ENCODE results near the gene ZGPAT. TPM values are rescaled to one million over a fixed set of nuclear protein-coding genes. Genes with fewer than 3 reads are reported as not detected.
A peak's percentile ranks its signal among the peaks of the same experiment; 100 is the strongest.

Gene ZGPAT
- total and polyA plus RNA-seq, 9 of the 15 experiments (the other 6 are each of a cell fraction or from before 2014, with no cell fraction given) = 0.14 to 26.6 (median 7.4) TPM

DNA sequence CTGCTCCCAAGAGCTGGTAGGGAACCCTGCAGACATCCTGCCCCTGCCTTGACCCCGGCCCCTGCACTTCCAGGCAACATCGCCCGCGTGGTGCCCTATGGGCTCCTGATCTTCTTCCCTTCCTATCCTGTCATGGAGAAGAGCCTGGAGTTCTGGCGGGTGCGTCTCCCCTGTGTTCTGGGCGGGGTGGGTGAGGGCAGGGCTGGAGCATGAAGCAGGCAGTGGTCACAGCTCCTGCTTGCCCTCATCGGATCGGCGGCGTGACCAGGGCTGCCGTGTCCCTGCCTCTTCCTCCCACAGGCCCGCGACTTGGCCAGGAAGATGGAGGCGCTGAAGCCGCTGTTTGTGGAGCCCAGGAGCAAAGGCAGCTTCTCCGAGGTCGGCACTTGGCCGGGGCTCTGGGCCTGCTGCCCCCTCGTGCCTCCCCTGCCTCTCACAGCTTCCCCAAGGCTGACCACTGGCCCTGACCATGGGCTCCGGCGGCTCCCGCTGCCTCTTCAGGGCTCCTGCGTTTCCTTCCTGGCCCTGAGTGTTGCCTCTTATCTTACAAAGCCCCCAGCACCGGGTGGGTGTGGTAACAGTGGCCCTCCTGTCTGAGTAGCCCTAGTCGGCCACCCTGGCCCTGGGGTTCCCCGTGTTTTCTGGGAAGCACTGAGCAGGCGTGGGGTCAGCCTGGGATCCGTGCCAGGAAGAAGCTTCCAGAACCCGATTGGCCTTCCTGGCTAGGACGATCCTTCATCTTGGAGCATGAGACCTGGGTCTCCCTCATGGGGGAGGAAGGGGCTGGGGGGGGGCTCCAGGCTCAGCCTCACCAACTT is 19.4 kb upstream of the ZGPAT start:
- peaks cover 9 to 67% of the 10 kb centered on the region in 2 experiments for H3K4me1 ChIP-seq (replicated peaks in 1 of 2; ENCODE audit: control insufficient read depth in 2 of 2, insufficient read depth in 2 of 2, low read length in 2 of 2)
- TF ChIP-seq ZNF140 (CRISPR knock-in tag; IDR thresholded peaks at IDR 0.05) (no peak), SAP30 (IDR thresholded peaks at IDR 0.05; ENCODE audit: borderline replicate concordance, insufficient read depth, low read depth, low read length, poor library complexity, severe bottlenecking) (no peak), POLR2G (IDR thresholded peaks at IDR 0.05; ENCODE audit: low read depth, low read length) (peak; percentile 9), SRSF3 (IDR thresholded peaks at IDR 0.05; ENCODE audit: insufficient read depth, low read length) (no peak), SIN3A (IDR thresholded peaks at IDR 0.05; ENCODE audit: borderline replicate concordance in 2 of 2, control insufficient read depth in 1 of 2, low read depth in 2 of 2, low read length in 2 of 2) (no peak), YBX1 (IDR thresholded peaks at IDR 0.05) (no peak), HDGF (IDR thresholded peaks at IDR 0.05) (no peak), RBFOX2 (IDR thresholded peaks at IDR 0.05; ENCODE audit: low read depth, low read length) (0 out of 2 replicates have a peak, but pooled peaks have one; percentile 12), ZNF717 (CRISPR knock-in tag; IDR thresholded peaks at IDR 0.05) (no peak), HNRNPK (IDR thresholded peaks at IDR 0.05; ENCODE audit: low read depth, low read length, poor library complexity, severe bottlenecking) (no peak), POLR2A (conservative IDR thresholded peaks at IDR 0.05) (no peak), SETDB1 (IDR thresholded peaks at IDR 0.05; ENCODE audit: low read length) (no peak), NCOA1 (IDR thresholded peaks at IDR 0.05; ENCODE audit: low read depth) (no peak), PHF8 (IDR thresholded peaks at IDR 0.05; ENCODE audit: borderline replicate concordance, low read length) (no peak)
- TF ChIP-seq, protein P1, sequence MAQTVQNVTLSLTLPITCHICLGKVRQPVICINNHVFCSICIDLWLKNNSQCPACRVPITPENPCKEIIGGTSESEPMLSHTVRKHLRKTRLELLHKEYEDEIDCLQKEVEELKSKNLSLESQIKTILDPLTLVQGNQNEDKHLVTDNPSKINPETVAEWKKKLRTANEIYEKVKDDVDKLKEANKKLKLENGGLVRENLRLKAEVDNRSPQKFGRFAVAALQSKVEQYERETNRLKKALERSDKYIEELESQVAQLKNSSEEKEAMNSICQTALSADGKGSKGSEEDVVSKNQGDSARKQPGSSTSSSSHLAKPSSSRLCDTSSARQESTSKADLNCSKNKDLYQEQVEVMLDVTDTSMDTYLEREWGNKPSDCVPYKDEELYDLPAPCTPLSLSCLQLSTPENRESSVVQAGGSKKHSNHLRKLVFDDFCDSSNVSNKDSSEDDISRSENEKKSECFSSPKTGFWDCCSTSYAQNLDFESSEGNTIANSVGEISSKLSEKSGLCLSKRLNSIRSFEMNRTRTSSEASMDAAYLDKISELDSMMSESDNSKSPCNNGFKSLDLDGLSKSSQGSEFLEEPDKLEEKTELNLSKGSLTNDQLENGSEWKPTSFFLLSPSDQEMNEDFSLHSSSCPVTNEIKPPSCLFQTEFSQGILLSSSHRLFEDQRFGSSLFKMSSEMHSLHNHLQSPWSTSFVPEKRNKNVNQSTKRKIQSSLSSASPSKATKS (CRISPR knock-in tag; IDR thresholded peaks at IDR 0.05) = no peak
- TF ChIP-seq, protein P2, sequence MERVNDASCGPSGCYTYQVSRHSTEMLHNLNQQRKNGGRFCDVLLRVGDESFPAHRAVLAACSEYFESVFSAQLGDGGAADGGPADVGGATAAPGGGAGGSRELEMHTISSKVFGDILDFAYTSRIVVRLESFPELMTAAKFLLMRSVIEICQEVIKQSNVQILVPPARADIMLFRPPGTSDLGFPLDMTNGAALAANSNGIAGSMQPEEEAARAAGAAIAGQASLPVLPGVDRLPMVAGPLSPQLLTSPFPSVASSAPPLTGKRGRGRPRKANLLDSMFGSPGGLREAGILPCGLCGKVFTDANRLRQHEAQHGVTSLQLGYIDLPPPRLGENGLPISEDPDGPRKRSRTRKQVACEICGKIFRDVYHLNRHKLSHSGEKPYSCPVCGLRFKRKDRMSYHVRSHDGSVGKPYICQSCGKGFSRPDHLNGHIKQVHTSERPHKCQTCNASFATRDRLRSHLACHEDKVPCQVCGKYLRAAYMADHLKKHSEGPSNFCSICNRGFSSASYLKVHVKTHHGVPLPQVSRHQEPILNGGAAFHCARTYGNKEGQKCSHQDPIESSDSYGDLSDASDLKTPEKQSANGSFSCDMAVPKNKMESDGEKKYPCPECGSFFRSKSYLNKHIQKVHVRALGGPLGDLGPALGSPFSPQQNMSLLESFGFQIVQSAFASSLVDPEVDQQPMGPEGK (CRISPR knock-in tag; IDR thresholded peaks at IDR 0.05; ENCODE audit: borderline replicate concordance) = no peak

More for the DNA sequence above, 19.4 kb upstream of the ZGPAT start:
- WGBS (ENCODE audit: insufficient coverage, low coverage, missing lambda C conversion rate) = 88% methylated on average over 29 of the region's 31 CpGs
- BruUV-seq (replicated peaks) = no TSS peak
- ATAC-seq = no peak
- Histone ChIP-seq H3K9me3 (replicated peaks; ENCODE audit: control insufficient read depth, insufficient read depth, low read depth, low read length) (no peaks in the 10 kb centered on the region), H3K9ac (ENCODE audit: insufficient read depth in 1 of 2, low read depth in 2 of 2, low read length in 2 of 2) (peak overlapping the region in 1 of 2 experiments; percentile 68; a peak in 2 of 4 replicates), H3K79me2 (ENCODE audit: control insufficient read depth, insufficient read depth, low read length) (no peaks in the 10 kb centered on the region), H4K20me1 (replicated peaks; ENCODE audit: control insufficient read depth, insufficient read depth, low read length) (no peaks in the 10 kb centered on the region), H3K27me3 (ENCODE audit: control insufficient read depth in 2 of 2, insufficient read depth in 2 of 2, low read length in 2 of 2) (no peaks in the 10 kb centered on the region), H3K9me1 (ENCODE audit: control insufficient read depth, insufficient read depth, low read length) (no peaks in the 10 kb centered on the region), H3K4me3 (no peak overlapping the region), H3K4me2 (ENCODE audit: insufficient read depth, low read length) (no peak overlapping the region), H2AFZ (ENCODE audit: low read depth, low read length) (no peak overlapping the region), H3K36me3 (ENCODE audit: control insufficient read depth, insufficient read depth, low read length) (peaks cover 24% of the 10 kb centered on the region; the same call in 2 of the 3 replicates), H3K27ac (ENCODE audit: extremely low read depth, low read depth, low read length) (no peak overlapping the region)
- in situ Hi-C loops (cut with MboI) = no loop called here
- intact Hi-C loops (cut with micrococcal nuclease) = no loop called here
- no peak for FAIRE-seq
- DNase-seq (ENCODE audit: extremely low read depth in 1 of 4, low spot score in 3 of 4) = peak in 1 of 4 experiments; percentile 17
- CTCF ChIA-PET (ENCODE audit: low intra/inter-chr PET ratio) = no interaction called here
- POLR2A ChIA-PET = interaction anchor here (0.6 to 1.2 kb wide), 2 partner anchors 20 to 458 kb away, joined by 3 read pairs; partner anchors contain the start of genes ARFRP1 and ZGPAT
